CD14-positive monocyte (primary cell): Measurements from ENCODE around the gene EBI3. TPM values are rescaled to one million over a fixed set of nuclear protein-coding genes. Genes with fewer than 3 reads are reported as not detected.

Source experiments
- DNase-seq, 3 donors: peaks; one replicate each; pipeline ENCODE4 v3.0.0-alpha.2; 2011 to 2022
- H2AFZ ChIP-seq: 2 replicates; pipeline ENCODE4 v1.6.0; 2012; ENCODE audit warnings: mild to moderate bottlenecking, low read depth, low read length, inconsistent platforms; ENCODE audit not compliant: insufficient read depth, poor library complexity, severe bottlenecking
- H3K27ac ChIP-seq, 2 donors: 1 replicate in 1 of 2; 2 replicates in 1 of 2; pipeline ENCODE4 v1.5.1; 2012 to 2013; ENCODE audit warnings: low read length in 2 of 2, control low read depth in 1 of 2, inconsistent platforms in 1 of 2, low read depth in 1 of 2, mild to moderate bottlenecking in 1 of 2
- H3K27me3 ChIP-seq, 2 donors: one replicate each; pipeline versions ENCODE4 v1.6.0 to v1.6.1; 2011 to 2013; ENCODE audit warnings: low read length in 2 of 2; ENCODE audit not compliant: control insufficient read depth in 2 of 2, insufficient read depth in 2 of 2
- H3K36me3 ChIP-seq, 2 donors: replicated peaks in 1 of 2; 1 replicate in 1 of 2; 2 replicates in 1 of 2; pipeline versions ENCODE4 v1.5.1 to v1.6.1; 2012 to 2013; ENCODE audit warnings: low read length in 2 of 2, control low read depth in 1 of 2, inconsistent platforms in 1 of 2, mild to moderate bottlenecking in 1 of 2; ENCODE audit not compliant: insufficient read depth in 2 of 2, control insufficient read depth in 1 of 2
- H3K4me1 ChIP-seq, 2 donors: 1 replicate in 1 of 2; 2 replicates in 1 of 2; pipeline versions ENCODE4 v1.5.1 to v1.6.1; 2012 to 2013; ENCODE audit warnings: low read length in 2 of 2, control low read depth in 1 of 2, inconsistent platforms in 1 of 2, mild to moderate bottlenecking in 1 of 2, moderate library complexity in 1 of 2; ENCODE audit not compliant: insufficient read depth in 2 of 2, control insufficient read depth in 1 of 2
- H3K4me2 ChIP-seq: replicated peaks from 2 replicates; pipeline ENCODE3; 2012; ENCODE audit warnings: low read length, moderate library complexity, mild to moderate bottlenecking; ENCODE audit not compliant: poor library complexity, severe bottlenecking; ENCODE audit errors: extremely low read depth
- H3K4me3 ChIP-seq, 3 experiments: fragments of 200-600 bp in 1 of 3; sonication (generic) in 1 of 3; replicated peaks in 1 of 3; 1 replicate in 2 of 3; 2 replicates in 1 of 3; pipeline ENCODE4 v1.5.1; 2011 to 2013; ENCODE audit warnings: low read length in 3 of 3, mild to moderate bottlenecking in 3 of 3, control low read depth in 2 of 3, low read depth in 2 of 3, inconsistent platforms in 1 of 3, moderate library complexity in 1 of 3
- H3K79me2 ChIP-seq: 2 replicates; pipeline ENCODE4 v1.6.0; 2012; ENCODE audit warnings: mild to moderate bottlenecking, control low read depth, inconsistent platforms, low read length, moderate library complexity; ENCODE audit not compliant: insufficient read depth
- H3K9ac ChIP-seq: 2 replicates; pipeline ENCODE4 v1.6.0; 2017; ENCODE audit warnings: low read length, mild to moderate bottlenecking; ENCODE audit not compliant: insufficient read depth, poor library complexity, severe bottlenecking
- H3K9me3 ChIP-seq, 2 donors: replicated peaks in 1 of 2; 1 replicate in 1 of 2; 2 replicates in 1 of 2; pipeline versions ENCODE4 v1.5.1 to v1.6.1; 2012 to 2013; ENCODE audit warnings: low read length in 2 of 2, control low read depth in 1 of 2; ENCODE audit not compliant: control insufficient read depth in 1 of 2, insufficient read depth in 1 of 2
- H4K20me1 ChIP-seq: 2 replicates; pipeline ENCODE4 v1.6.0; 2012; ENCODE audit warnings: mild to moderate bottlenecking, low read length, control low read depth, moderate library complexity; ENCODE audit not compliant: insufficient read depth
- H3K27ac Mint-ChIP-seq, 7 donors: one replicate each; pipeline ENCODE4 v1.8.0; 2020; ENCODE audit warnings: mild to moderate bottlenecking in 7 of 7, mixed read lengths in 7 of 7, moderate library complexity in 6 of 7, inconsistent platforms in 2 of 7
- H3K27me3 Mint-ChIP-seq, 3 donors: one replicate each; pipeline ENCODE4 v1.8.0; 2021 to 2022; ENCODE audit warnings: low read depth in 3 of 3, mild to moderate bottlenecking in 3 of 3, mixed read lengths in 3 of 3, moderate library complexity in 3 of 3, inconsistent platforms in 1 of 3
- H3K36me3 Mint-ChIP-seq, 2 donors: one replicate each; pipeline ENCODE4 v1.8.0; 2020; ENCODE audit warnings: mixed read lengths in 2 of 2, inconsistent platforms in 1 of 2, mild to moderate bottlenecking in 1 of 2
- H3K4me1 Mint-ChIP-seq: one replicate; pipeline ENCODE4 v1.8.0; 2020; ENCODE audit warnings: mild to moderate bottlenecking, mixed read lengths
- H3K4me3 Mint-ChIP-seq, 2 donors: one replicate each; pipeline ENCODE4 v1.8.0; 2020; ENCODE audit warnings: mild to moderate bottlenecking in 2 of 2, mixed read lengths in 2 of 2, moderate library complexity in 1 of 2
- H3K9me3 Mint-ChIP-seq, 7 donors: one replicate each; pipeline ENCODE4 v1.8.0; 2020 to 2022; ENCODE audit warnings: mixed read lengths in 7 of 7, mild to moderate bottlenecking in 6 of 7, moderate library complexity in 6 of 7, inconsistent platforms in 2 of 7
- WGBS: methylation state at CpG from one replicate; pipeline ENCODE4 v1.1.5; 2013; ENCODE audit warnings: missing lambda C conversion rate; ENCODE audit not compliant: insufficient coverage; 5-methylcytosine and 5-hydroxymethylcytosine counted together
- intact Hi-C, 2 donors: fragments of 100-400 bp; cut with micrococcal nuclease; formaldehyde crosslinking; loops; one replicate each; pipeline versions ENCODE4 v1.15.0 to v1.15.1; 2023
- polyA plus RNA-seq, 3 donors: library from polyadenylated mRNA; depleted of rRNA in 1 of 3; unstranded in 2 of 3; stranded (reverse) in 1 of 3; fragments of 300-500 nt in 2 of 3; fragments of >200 nt in 1 of 3; fragmentation: Illumina TruSeq in 2 of 3; gene quantifications; 1 replicate in 2 of 3; 2 replicates in 1 of 3; pipeline ENCODE4 v1.2.3, GENCODE V29; 2012 to 2021
- TF ChIP-seq, protein P1 (sequence below): fragments of 200-600 bp; IDR thresholded peaks from one replicate; pipeline ENCODE4 v1.8.0; 2022; ENCODE audit warnings: antibody characterized with exemption, mild to moderate bottlenecking

The EBI3 gene
- polyA plus RNA-seq, 3 donors: 0.14 to 0.40 TPM; not detected in 1

DNA sequence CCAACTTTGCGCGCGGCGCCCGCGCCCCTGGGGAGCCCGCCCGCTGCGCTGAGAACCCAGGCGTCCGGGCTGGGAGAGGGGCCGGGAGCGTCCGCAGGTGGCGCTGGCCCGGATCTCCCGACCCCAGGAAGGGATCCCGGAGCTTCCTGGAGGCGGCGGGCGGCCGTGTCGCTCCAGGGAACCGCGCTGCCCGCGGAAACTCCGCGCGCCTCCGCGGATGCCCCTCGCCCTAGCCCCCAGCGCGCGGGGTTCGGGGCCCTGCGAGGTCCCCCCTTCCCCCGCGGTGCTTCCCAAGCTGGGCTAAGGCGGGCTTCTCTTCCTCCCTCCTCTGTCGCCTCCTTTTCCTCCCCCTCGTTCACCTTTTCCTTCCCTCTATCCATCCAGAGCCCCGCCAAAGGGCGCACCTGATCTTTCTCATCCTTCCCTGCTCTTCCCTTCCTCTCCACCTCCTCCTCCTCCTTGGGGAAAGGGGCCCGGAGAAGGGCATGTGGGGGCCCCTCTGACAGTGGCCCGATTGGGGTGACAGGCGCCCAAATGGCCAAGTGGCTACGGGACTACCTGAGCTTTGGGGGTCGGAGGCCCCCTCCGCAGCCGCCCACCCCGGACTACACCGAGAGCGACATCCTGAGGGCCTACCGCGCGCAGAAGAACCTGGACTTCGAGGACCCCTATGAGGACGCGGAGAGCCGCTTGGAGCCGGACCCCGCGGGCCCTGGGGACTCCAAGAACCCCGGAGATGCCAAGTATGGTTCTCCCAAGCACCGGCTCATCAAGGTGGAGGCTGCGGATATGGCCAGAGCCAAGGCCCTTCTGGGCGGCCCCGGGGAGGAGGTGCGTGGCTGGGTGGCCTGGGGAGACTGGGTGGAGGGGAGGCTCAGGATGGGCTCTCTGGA is 50.5 kb downstream of the EBI3 start:
- Histone ChIP-seq H3K36me3 (no peaks in the 10 kb centered on the region), H4K20me1 (no peaks in the 10 kb centered on the region), H3K27me3 (peaks cover 20 to 32% of the 10 kb centered on the region in 2 donors), H3K9me3 (no peaks in the 10 kb centered on the region), H2AFZ (no peak overlapping the region), H3K9ac (no peak overlapping the region), H3K79me2 (no peaks in the 10 kb centered on the region), H3K27ac (no peak overlapping the region), H3K4me2 (no peak overlapping the region), H3K4me1 (no peaks in the 10 kb centered on the region), H3K4me3 (no peak overlapping the region)
- 4% methylated on average over 71 of the region's 71 CpGs for WGBS
- Mint-ChIP-seq H3K36me3 (peaks cover 0 to 2% of the 10 kb centered on the region in 2 donors), H3K27ac (no peak overlapping the region), H3K27me3 (peaks cover 40 to 61% (median 42%) of the 10 kb centered on the region in 3 donors), H3K9me3 (peaks cover 0 to 7% (median 3%) of the 10 kb centered on the region in 7 donors), H3K4me3 (peak overlapping the region in 1 of 2 donors; percentile 85), H3K4me1 (peaks cover 4% of the 10 kb centered on the region)
- TF ChIP-seq, protein P1, sequence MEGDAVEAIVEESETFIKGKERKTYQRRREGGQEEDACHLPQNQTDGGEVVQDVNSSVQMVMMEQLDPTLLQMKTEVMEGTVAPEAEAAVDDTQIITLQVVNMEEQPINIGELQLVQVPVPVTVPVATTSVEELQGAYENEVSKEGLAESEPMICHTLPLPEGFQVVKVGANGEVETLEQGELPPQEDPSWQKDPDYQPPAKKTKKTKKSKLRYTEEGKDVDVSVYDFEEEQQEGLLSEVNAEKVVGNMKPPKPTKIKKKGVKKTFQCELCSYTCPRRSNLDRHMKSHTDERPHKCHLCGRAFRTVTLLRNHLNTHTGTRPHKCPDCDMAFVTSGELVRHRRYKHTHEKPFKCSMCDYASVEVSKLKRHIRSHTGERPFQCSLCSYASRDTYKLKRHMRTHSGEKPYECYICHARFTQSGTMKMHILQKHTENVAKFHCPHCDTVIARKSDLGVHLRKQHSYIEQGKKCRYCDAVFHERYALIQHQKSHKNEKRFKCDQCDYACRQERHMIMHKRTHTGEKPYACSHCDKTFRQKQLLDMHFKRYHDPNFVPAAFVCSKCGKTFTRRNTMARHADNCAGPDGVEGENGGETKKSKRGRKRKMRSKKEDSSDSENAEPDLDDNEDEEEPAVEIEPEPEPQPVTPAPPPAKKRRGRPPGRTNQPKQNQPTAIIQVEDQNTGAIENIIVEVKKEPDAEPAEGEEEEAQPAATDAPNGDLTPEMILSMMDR: no peak
- intact Hi-C loops: no loop called here
- no peak for DNase-seq

DNA sequence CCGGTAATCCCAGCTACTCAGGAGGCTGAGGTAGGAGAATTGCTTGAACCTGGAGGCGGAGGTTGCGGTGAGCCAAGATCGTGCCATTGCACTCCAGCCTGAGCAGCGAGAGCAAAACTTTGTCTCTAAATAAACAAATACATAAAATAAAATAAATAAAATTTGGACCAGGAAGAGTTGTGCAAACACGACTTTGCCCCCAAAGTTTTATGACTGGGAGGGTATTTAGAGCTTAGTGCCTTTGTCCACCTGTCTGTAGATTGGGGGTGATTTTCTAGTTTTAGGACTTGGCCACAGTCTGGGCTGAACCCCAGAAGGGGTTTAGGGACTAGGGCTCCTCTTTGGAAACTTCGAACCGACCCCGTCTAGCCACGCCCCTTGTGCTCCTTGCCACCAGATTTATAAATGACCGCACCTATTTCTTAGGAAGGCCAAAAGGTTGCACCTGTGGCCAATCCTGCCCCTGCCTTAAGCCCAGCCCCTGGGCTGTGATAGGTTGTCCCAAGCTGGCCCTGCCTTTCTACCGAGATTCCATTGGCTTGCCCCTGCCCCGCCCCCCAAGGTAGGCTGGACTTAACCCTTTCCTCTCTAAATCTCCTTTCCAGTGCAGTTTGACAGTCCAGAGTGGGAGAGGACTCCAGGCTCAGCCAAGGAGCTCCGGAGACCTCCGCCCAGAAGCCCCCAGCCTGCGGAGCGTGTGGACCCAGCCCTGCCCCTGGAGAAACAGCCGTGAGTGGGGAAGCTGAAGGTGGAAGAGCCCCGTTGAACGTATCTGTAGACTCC is 55.0 kb downstream of the EBI3 start:
- Histone ChIP-seq H2AFZ (no peak overlapping the region), H3K27me3 (peaks cover 11 to 14% of the 10 kb centered on the region in 2 donors), H4K20me1 (no peaks in the 10 kb centered on the region), H3K36me3 (no peaks in the 10 kb centered on the region), H3K9me3 (no peaks in the 10 kb centered on the region), H3K4me2 (no peak overlapping the region), H3K9ac (no peak overlapping the region), H3K4me3 (no peak overlapping the region), H3K79me2 (no peaks in the 10 kb centered on the region), H3K4me1 (no peaks in the 10 kb centered on the region), H3K27ac (no peak overlapping the region)
- H3K27ac Mint-ChIP-seq: no peak overlapping the region
- peaks cover 0 to 2% of the 10 kb centered on the region in 2 donors for H3K36me3 Mint-ChIP-seq
- TF ChIP-seq, protein P1: no peak
- intact Hi-C loops: no loop called here
- H3K9me3 Mint-ChIP-seq: peaks cover 0 to 5% (median 0%) of the 10 kb centered on the region in 7 donors
- 45% methylated on average over 12 of the region's 20 CpGs for WGBS
- DNase-seq: no peak
- peaks cover 24 to 39% (median 30%) of the 10 kb centered on the region in 3 donors for H3K27me3 Mint-ChIP-seq
- H3K4me3 Mint-ChIP-seq: no peak overlapping the region
- peaks cover 5% of the 10 kb centered on the region for H3K4me1 Mint-ChIP-seq
